Liver (tissue), 9 donors: ENCODE data around the gene LMBRD2. TPM values are rescaled to one million over a fixed set of nuclear protein-coding genes. Genes with fewer than 3 reads are reported as not detected.

Experiments used
- DNase-seq: peaks from one replicate; pipeline ENCODE4 v3.0.0-alpha.2; 2017; ENCODE audit warnings: low spot score
- H3K27ac ChIP-seq, 2 donors: one replicate each; pipeline ENCODE4 v1.7.0; 2013; ENCODE audit warnings: inconsistent platforms in 2 of 2, low read length in 2 of 2, control low read depth in 1 of 2, low read depth in 1 of 2, mild to moderate bottlenecking in 1 of 2
- H3K27me3 ChIP-seq, 4 donors: one replicate each; pipeline versions ENCODE4 v1.6.1 to v1.7.0; 2013; ENCODE audit warnings: low read length in 3 of 4, inconsistent platforms in 1 of 4, mild to moderate bottlenecking in 1 of 4, moderate library complexity in 1 of 4; ENCODE audit not compliant: control insufficient read depth in 4 of 4, insufficient read depth in 4 of 4
- H3K36me3 ChIP-seq, 4 donors: one replicate each; pipeline versions ENCODE4 v1.6.1 to v1.7.0; 2013; ENCODE audit warnings: low read length in 3 of 4, mild to moderate bottlenecking in 3 of 4, low read depth in 1 of 4, moderate library complexity in 1 of 4; ENCODE audit not compliant: control insufficient read depth in 4 of 4, insufficient read depth in 3 of 4
- H3K4me1 ChIP-seq, 4 donors: one replicate each; pipeline versions ENCODE4 v1.6.1 to v1.7.0; 2013; ENCODE audit warnings: low read length in 3 of 4, mild to moderate bottlenecking in 3 of 4, moderate library complexity in 1 of 4; ENCODE audit not compliant: control insufficient read depth in 4 of 4, insufficient read depth in 4 of 4
- H3K4me3 ChIP-seq, 3 donors: one replicate each; pipeline versions ENCODE4 v1.6.1 to v1.7.0; 2013; ENCODE audit warnings: low read length in 3 of 3, control low read depth in 1 of 3, low read depth in 1 of 3, mild to moderate bottlenecking in 1 of 3
- H3K9ac ChIP-seq, 2 donors: one replicate each; pipeline ENCODE4 v1.7.0; 2013; ENCODE audit warnings: low read length in 2 of 2, mild to moderate bottlenecking in 2 of 2, moderate library complexity in 2 of 2, control low read depth in 1 of 2, low read depth in 1 of 2
- H3K9me3 ChIP-seq, 4 donors: one replicate each; pipeline versions ENCODE4 v1.6.1 to v1.7.0; 2013; ENCODE audit warnings: low read length in 3 of 4; ENCODE audit not compliant: control insufficient read depth in 4 of 4
- EGR1 ChIP-seq, 2 donors: IDR thresholded peaks; 2 replicates each; pipeline ENCODE4 v1.6.1; 2016 to 2018; ENCODE audit warnings: antibody characterized with exemption in 2 of 2, low read depth in 2 of 2
- FOXA1 ChIP-seq: IDR thresholded peaks from 2 replicates; pipeline ENCODE4 v1.6.1; 2016; ENCODE audit warnings: antibody characterized with exemption
- GABPA ChIP-seq, 2 donors: IDR thresholded peaks in 1 of 2; conservative IDR thresholded peaks in 1 of 2; 2 replicates each; pipeline ENCODE4 v1.6.1; 2016; ENCODE audit warnings: antibody characterized with exemption in 2 of 2, mild to moderate bottlenecking in 1 of 2, moderate library complexity in 1 of 2
- HNF4G ChIP-seq: IDR thresholded peaks from 2 replicates; pipeline ENCODE4 v1.6.1; 2016; ENCODE audit warnings: antibody characterized with exemption
- JUND ChIP-seq, 2 donors: IDR thresholded peaks; 2 replicates each; pipeline ENCODE4 v1.6.1; 2016; ENCODE audit warnings: antibody characterized with exemption in 2 of 2
- NR2F2 ChIP-seq: IDR thresholded peaks from 2 replicates; pipeline ENCODE4 v1.6.1; 2016; ENCODE audit warnings: antibody characterized with exemption
- RAD21 ChIP-seq, 2 donors: IDR thresholded peaks; 2 replicates each; pipeline ENCODE4 v1.6.1; 2016; ENCODE audit warnings: antibody characterized with exemption in 2 of 2, mild to moderate bottlenecking in 2 of 2
- SP1 ChIP-seq: IDR thresholded peaks from 2 replicates; pipeline ENCODE4 v1.6.1; 2018; ENCODE audit warnings: antibody characterized with exemption, mild to moderate bottlenecking
- YY1 ChIP-seq: IDR thresholded peaks from 2 replicates; pipeline ENCODE4 v1.6.1; 2016; ENCODE audit warnings: antibody characterized with exemption, mild to moderate bottlenecking
- WGBS: extraction: QIAGEN DNeasy Blood & Tissue Kit; methylation state at CpG from one replicate; pipeline ENCODE4 v1.1.7; 2013; 5-methylcytosine and 5-hydroxymethylcytosine counted together
- polyA plus RNA-seq, 2 donors: library from polyadenylated mRNA; stranded (reverse) in 1 of 2; unstranded in 1 of 2; fragments of 200-250 nt in 1 of 2; fragments of >200 nt in 1 of 2; fragmentation: Nextera tagmentation in 1 of 2; extraction: Ambion mirVana in 1 of 2; gene quantifications; one replicate each; pipeline versions ENCODE4 v1.2.1 to v1.2.3, GENCODE V29; 2013 to 2015
- total RNA-seq, 2 donors: library from RNA; depleted of rRNA; stranded (reverse); fragments of >200 nt; gene quantifications; one replicate each; pipeline ENCODE4 v1.2.3, GENCODE V29; 2014
- TF ChIP-seq, protein P1 (sequence below): fragments of 150-350 bp; IDR thresholded peaks from 2 replicates; pipeline ENCODE4 v1.5.1; 2017; ENCODE audit warnings: improper control_type of control experiment, low read depth, low read length; ENCODE audit not compliant: missing input control
- TF ChIP-seq, protein P2 (sequence below): IDR thresholded peaks from 2 replicates; pipeline ENCODE4 v1.6.1; 2016; ENCODE audit warnings: antibody characterized with exemption
- donor health status: healthy.
- donor health status: healthy.
- donor health status: healthy.
- donor health status: healthy.
- donor health status: healthy.

LMBRD2 gene
- total and polyA plus RNA-seq, 4 donors, result 3.8 to 20.5 (median 9.2) TPM

- Histone ChIP-seq H3K9ac (no peak overlapping the region), H3K27me3 (no peaks in the 10 kb centered on the region), H3K4me3 (no peak overlapping the region), H3K4me1 (peaks cover 0 to 6% (median under 1%) of the 10 kb centered on the region in 4 donors), H3K9me3 (no peaks in the 10 kb centered on the region), H3K36me3 (no peaks in the 10 kb centered on the region), H3K27ac (no peak overlapping the region)
- TF ChIP-seq, protein P1, sequence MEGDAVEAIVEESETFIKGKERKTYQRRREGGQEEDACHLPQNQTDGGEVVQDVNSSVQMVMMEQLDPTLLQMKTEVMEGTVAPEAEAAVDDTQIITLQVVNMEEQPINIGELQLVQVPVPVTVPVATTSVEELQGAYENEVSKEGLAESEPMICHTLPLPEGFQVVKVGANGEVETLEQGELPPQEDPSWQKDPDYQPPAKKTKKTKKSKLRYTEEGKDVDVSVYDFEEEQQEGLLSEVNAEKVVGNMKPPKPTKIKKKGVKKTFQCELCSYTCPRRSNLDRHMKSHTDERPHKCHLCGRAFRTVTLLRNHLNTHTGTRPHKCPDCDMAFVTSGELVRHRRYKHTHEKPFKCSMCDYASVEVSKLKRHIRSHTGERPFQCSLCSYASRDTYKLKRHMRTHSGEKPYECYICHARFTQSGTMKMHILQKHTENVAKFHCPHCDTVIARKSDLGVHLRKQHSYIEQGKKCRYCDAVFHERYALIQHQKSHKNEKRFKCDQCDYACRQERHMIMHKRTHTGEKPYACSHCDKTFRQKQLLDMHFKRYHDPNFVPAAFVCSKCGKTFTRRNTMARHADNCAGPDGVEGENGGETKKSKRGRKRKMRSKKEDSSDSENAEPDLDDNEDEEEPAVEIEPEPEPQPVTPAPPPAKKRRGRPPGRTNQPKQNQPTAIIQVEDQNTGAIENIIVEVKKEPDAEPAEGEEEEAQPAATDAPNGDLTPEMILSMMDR, result no peak
- no peak for DNase-seq
- 91% methylated on average over 2 of the region's 2 CpGs for WGBS
Measured at GRCh38 chr5:36058776-36059175, 92.9 kb downstream of the LMBRD2 start.

DNA sequence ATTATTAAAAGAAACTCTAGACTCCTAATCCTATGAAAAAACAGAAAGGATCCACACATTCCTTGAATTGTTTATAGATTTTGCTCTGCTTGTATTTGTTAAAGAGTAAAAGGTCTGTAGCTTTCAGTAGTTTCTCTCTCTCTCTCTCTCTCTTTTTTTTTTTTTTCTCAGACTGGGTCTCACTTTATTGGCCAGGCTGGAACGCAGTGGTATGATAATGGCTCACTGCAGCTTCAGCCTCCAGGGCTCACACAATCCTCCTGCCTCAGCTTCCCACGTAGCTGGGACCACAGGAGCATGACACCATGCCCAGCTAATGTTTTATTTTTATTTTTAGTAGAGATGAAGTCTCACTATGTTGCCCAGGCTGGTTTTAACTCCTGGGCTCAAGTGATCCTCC, 94.3 kb downstream of the LMBRD2 start:
- H3K27me3 ChIP-seq, result no peaks in the 10 kb centered on the region
- H3K27ac ChIP-seq, result no peak overlapping the region
- H3K4me3 ChIP-seq, result no peak overlapping the region
- no peaks in the 10 kb centered on the region for H3K9me3 ChIP-seq
- TF ChIP-seq HNF4G (no peak), RAD21 (IDR thresholded peaks at IDR 0.05) (no peak), NR2F2 (no peak), JUND (IDR thresholded peaks at IDR 0.05) (no peak), FOXA1 (no peak), GABPA (IDR thresholded peaks at IDR 0.05 in 1 of 2, conservative IDR thresholded peaks at IDR 0.05 in 1 of 2) (no peak), SP1 (no peak)
- TF ChIP-seq, protein P2, sequence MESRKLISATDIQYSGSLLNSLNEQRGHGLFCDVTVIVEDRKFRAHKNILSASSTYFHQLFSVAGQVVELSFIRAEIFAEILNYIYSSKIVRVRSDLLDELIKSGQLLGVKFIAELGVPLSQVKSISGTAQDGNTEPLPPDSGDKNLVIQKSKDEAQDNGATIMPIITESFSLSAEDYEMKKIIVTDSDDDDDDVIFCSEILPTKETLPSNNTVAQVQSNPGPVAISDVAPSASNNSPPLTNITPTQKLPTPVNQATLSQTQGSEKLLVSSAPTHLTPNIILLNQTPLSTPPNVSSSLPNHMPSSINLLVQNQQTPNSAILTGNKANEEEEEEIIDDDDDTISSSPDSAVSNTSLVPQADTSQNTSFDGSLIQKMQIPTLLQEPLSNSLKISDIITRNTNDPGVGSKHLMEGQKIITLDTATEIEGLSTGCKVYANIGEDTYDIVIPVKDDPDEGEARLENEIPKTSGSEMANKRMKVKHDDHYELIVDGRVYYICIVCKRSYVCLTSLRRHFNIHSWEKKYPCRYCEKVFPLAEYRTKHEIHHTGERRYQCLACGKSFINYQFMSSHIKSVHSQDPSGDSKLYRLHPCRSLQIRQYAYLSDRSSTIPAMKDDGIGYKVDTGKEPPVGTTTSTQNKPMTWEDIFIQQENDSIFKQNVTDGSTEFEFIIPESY, result no peak
- no peak for DNase-seq
- H3K9ac ChIP-seq, result no peak overlapping the region
- WGBS, result 57% methylated on average over 2 of the region's 2 CpGs
- no peaks in the 10 kb centered on the region for H3K36me3 ChIP-seq
- peaks cover 0 to 6% (median under 1%) of the 10 kb centered on the region in 4 donors for H3K4me1 ChIP-seq

DNA sequence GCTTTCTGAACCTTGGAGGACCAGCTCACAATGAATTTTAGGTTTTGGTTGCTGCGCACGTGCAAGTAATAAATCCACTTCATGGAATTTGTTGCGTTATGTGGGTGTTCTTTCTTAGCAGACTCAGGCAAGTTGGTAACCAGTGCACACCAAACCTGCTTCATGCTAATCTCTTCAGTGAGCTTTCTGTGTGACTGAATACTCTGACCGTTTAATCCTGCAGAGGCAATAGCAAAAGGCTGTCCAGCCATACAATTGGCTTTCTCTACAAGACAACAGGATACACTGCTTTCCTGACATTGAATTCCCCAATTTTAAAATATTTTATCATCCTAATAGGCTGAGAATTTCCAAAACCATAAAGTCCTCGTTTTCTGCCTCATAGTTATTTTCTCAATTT, 95.3 kb downstream of the LMBRD2 start:
- TF ChIP-seq EGR1 (IDR thresholded peaks at IDR 0.05; ENCODE audit: low read depth in 2 of 2), result no peak
- TF ChIP-seq HNF4G, result no peak
- TF ChIP-seq RAD21 (IDR thresholded peaks at IDR 0.05), result no peak
- TF ChIP-seq SP1, result no peak
- TF ChIP-seq, protein P1, result no peak
- no peak for TF ChIP-seq JUND (IDR thresholded peaks at IDR 0.05)
- TF ChIP-seq FOXA1, result no peak
- TF ChIP-seq YY1, result no peak
- no peaks in the 10 kb centered on the region for H3K36me3 ChIP-seq
- no peaks in the 10 kb centered on the region for H3K27me3 ChIP-seq
- no peak overlapping the region for H3K4me3 ChIP-seq
- no peaks in the 10 kb centered on the region for H3K9me3 ChIP-seq
- 77% methylated on average over 5 of the region's 5 CpGs for WGBS
- peaks cover 0 to 6% (median under 1%) of the 10 kb centered on the region in 4 donors for H3K4me1 ChIP-seq
- DNase-seq, result no peak
- H3K9ac ChIP-seq, result no peak overlapping the region
- H3K27ac ChIP-seq, result no peak overlapping the region
